ENCODE results near the gene CCDC9. TPM values are rescaled to one million over a fixed set of nuclear protein-coding genes. Genes with fewer than 3 reads are reported as not detected.
A peak's percentile ranks its signal among the peaks of the same experiment; 100 is the strongest.

Gene CCDC9
- total and polyA plus RNA-seq, 2 experiments from 2014 or later = 14.5 to 15.0 TPM

DNA sequence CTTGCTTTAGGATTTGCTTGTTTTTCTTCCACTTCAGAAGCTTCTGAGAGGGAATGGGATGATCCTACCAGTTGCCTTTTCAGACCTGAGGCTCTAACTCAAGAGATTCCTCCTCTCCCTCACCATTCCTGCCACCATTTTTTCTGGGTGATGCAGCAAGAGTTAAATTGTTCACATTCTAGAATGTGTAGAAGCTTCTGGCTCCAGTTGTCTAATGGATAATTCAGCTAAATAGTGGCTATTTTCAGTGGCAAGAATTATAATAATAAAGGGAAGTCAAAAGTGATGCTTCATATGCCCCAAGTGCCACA, 46.2 kb upstream of the CCDC9 start:
- H3K27me3 ChIP-seq (ENCODE audit: insufficient read depth) = no peaks in the 10 kb centered on the region
- H3K79me2 ChIP-seq (replicated peaks; ENCODE audit: insufficient read depth) = no peaks in the 10 kb centered on the region
- H3K4me2 ChIP-seq = no peak overlapping the region
- Mint-ChIP-seq H3K4me3 (no peak overlapping the region), H3K27ac (peak overlapping the region; percentile 98), H3K9me3 (no peaks in the 10 kb centered on the region; the same call in 2 of the 3 replicates), H3K36me3 (ENCODE audit: low read depth) (peaks cover 63% of the 10 kb centered on the region), H3K27me3 (ENCODE audit: insufficient read depth, low read depth, poor library complexity) (peaks cover 14% of the 10 kb centered on the region), H3K4me1 (peaks cover 18% of the 10 kb centered on the region)
- H2AFZ ChIP-seq = no peak overlapping the region
- no peak for TF ChIP-seq POLR2AphosphoS5 (IDR thresholded peaks at IDR 0.05; ENCODE audit: low read depth)
- TF ChIP-seq, protein P1, sequence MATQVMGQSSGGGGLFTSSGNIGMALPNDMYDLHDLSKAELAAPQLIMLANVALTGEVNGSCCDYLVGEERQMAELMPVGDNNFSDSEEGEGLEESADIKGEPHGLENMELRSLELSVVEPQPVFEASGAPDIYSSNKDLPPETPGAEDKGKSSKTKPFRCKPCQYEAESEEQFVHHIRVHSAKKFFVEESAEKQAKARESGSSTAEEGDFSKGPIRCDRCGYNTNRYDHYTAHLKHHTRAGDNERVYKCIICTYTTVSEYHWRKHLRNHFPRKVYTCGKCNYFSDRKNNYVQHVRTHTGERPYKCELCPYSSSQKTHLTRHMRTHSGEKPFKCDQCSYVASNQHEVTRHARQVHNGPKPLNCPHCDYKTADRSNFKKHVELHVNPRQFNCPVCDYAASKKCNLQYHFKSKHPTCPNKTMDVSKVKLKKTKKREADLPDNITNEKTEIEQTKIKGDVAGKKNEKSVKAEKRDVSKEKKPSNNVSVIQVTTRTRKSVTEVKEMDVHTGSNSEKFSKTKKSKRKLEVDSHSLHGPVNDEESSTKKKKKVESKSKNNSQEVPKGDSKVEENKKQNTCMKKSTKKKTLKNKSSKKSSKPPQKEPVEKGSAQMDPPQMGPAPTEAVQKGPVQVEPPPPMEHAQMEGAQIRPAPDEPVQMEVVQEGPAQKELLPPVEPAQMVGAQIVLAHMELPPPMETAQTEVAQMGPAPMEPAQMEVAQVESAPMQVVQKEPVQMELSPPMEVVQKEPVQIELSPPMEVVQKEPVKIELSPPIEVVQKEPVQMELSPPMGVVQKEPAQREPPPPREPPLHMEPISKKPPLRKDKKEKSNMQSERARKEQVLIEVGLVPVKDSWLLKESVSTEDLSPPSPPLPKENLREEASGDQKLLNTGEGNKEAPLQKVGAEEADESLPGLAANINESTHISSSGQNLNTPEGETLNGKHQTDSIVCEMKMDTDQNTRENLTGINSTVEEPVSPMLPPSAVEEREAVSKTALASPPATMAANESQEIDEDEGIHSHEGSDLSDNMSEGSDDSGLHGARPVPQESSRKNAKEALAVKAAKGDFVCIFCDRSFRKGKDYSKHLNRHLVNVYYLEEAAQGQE (IDR thresholded peaks at IDR 0.05; ENCODE audit: unreplicated experiment) = no peak
- no peak for TF ChIP-seq NANOG (IDR thresholded peaks at IDR 0.05; ENCODE audit: borderline replicate concordance)
- TF ChIP-seq, protein P2, sequence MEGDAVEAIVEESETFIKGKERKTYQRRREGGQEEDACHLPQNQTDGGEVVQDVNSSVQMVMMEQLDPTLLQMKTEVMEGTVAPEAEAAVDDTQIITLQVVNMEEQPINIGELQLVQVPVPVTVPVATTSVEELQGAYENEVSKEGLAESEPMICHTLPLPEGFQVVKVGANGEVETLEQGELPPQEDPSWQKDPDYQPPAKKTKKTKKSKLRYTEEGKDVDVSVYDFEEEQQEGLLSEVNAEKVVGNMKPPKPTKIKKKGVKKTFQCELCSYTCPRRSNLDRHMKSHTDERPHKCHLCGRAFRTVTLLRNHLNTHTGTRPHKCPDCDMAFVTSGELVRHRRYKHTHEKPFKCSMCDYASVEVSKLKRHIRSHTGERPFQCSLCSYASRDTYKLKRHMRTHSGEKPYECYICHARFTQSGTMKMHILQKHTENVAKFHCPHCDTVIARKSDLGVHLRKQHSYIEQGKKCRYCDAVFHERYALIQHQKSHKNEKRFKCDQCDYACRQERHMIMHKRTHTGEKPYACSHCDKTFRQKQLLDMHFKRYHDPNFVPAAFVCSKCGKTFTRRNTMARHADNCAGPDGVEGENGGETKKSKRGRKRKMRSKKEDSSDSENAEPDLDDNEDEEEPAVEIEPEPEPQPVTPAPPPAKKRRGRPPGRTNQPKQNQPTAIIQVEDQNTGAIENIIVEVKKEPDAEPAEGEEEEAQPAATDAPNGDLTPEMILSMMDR (conservative IDR thresholded peaks at IDR 0.05; ENCODE audit: low read depth in 2 of 2) = no peak
- TF ChIP-seq, protein P3, sequence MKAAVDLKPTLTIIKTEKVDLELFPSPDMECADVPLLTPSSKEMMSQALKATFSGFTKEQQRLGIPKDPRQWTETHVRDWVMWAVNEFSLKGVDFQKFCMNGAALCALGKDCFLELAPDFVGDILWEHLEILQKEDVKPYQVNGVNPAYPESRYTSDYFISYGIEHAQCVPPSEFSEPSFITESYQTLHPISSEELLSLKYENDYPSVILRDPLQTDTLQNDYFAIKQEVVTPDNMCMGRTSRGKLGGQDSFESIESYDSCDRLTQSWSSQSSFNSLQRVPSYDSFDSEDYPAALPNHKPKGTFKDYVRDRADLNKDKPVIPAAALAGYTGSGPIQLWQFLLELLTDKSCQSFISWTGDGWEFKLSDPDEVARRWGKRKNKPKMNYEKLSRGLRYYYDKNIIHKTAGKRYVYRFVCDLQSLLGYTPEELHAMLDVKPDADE (IDR thresholded peaks at IDR 0.05) = no peak
- no peak for TF ChIP-seq ZNF114 (CRISPR knock-in tag; IDR thresholded peaks at IDR 0.05)
- no peak for TF ChIP-seq EZH2 (IDR thresholded peaks at IDR 0.05; ENCODE audit: low read depth, unreplicated experiment)
- no peak for TF ChIP-seq EZH2phosphoT487 (IDR thresholded peaks at IDR 0.05; ENCODE audit: unreplicated experiment)
- no peak for TF ChIP-seq ZNF331 (CRISPR knock-in tag; IDR thresholded peaks at IDR 0.05; ENCODE audit: low read depth)
- TF ChIP-seq JUNB (IDR thresholded peaks at IDR 0.05; ENCODE audit: unreplicated experiment) = no peak
- no peak for TF ChIP-seq STAT1 (IDR thresholded peaks at IDR 0.05; ENCODE audit: unreplicated experiment)
- TF ChIP-seq CREB1 (CRISPR knock-in tag; IDR thresholded peaks at IDR 0.05; ENCODE audit: low read depth) = no peak
- TF ChIP-seq, protein P4, sequence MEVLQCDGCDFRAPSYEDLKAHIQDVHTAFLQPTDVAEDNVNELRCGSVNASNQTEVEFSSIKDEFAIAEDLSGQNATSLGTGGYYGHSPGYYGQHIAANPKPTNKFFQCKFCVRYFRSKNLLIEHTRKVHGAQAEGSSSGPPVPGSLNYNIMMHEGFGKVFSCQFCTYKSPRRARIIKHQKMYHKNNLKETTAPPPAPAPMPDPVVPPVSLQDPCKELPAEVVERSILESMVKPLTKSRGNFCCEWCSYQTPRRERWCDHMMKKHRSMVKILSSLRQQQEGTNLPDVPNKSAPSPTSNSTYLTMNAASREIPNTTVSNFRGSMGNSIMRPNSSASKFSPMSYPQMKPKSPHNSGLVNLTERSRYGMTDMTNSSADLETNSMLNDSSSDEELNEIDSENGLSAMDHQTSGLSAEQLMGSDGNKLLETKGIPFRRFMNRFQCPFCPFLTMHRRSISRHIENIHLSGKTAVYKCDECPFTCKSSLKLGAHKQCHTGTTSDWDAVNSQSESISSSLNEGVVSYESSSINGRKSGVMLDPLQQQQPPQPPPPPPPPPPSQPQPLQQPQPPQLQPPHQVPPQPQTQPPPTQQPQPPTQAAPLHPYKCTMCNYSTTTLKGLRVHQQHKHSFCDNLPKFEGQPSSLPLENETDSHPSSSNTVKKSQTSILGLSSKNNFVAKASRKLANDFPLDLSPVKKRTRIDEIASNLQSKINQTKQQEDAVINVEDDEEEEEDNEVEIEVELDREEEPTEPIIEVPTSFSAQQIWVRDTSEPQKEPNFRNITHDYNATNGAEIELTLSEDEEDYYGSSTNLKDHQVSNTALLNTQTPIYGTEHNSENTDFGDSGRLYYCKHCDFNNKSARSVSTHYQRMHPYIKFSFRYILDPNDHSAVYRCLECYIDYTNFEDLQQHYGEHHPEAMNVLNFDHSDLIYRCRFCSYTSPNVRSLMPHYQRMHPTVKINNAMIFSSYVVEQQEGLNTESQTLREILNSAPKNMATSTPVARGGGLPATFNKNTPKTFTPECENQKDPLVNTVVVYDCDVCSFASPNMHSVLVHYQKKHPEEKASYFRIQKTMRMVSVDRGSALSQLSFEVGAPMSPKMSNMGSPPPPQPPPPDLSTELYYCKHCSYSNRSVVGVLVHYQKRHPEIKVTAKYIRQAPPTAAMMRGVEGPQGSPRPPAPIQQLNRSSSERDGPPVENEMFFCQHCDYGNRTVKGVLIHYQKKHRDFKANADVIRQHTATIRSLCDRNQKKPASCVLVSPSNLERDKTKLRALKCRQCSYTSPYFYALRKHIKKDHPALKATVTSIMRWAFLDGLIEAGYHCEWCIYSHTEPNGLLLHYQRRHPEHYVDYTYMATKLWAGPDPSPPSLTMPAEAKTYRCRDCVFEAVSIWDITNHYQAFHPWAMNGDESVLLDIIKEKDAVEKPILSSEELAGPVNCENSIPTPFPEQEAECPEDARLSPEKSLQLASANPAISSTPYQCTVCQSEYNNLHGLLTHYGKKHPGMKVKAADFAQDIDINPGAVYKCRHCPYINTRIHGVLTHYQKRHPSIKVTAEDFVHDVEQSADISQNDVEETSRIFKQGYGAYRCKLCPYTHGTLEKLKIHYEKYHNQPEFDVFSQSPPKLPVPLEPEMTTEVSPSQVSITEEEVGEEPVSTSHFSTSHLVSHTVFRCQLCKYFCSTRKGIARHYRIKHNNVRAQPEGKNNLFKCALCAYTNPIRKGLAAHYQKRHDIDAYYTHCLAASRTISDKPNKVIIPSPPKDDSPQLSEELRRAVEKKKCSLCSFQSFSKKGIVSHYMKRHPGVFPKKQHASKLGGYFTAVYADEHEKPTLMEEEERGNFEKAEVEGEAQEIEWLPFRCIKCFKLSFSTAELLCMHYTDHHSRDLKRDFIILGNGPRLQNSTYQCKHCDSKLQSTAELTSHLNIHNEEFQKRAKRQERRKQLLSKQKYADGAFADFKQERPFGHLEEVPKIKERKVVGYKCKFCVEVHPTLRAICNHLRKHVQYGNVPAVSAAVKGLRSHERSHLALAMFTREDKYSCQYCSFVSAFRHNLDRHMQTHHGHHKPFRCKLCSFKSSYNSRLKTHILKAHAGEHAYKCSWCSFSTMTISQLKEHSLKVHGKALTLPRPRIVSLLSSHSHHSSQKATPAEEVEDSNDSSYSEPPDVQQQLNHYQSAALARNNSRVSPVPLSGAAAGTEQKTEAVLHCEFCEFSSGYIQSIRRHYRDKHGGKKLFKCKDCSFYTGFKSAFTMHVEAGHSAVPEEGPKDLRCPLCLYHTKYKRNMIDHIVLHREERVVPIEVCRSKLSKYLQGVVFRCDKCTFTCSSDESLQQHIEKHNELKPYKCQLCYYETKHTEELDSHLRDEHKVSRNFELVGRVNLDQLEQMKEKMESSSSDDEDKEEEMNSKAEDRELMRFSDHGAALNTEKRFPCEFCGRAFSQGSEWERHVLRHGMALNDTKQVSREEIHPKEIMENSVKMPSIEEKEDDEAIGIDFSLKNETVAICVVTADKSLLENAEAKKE (CRISPR knock-in tag; IDR thresholded peaks at IDR 0.05) = no peak
- H3K4me1 ChIP-seq (ENCODE audit: insufficient read depth) = peaks cover 7% of the 10 kb centered on the region
- peaks cover 4% of the 10 kb centered on the region for H4K20me1 ChIP-seq (replicated peaks; ENCODE audit: insufficient read depth)
- ATAC-seq (no peak), DNase-seq (ENCODE audit: low spot score) (no peak)
- H3K36me3 ChIP-seq (ENCODE audit: insufficient read depth) = peaks cover 16% of the 10 kb centered on the region
- H3K27ac ChIP-seq (ENCODE audit: low read depth) = peak overlapping the region; percentile 89
- H3K4me3 ChIP-seq = no peak overlapping the region
- no peaks in the 10 kb centered on the region for H3K9me2 ChIP-seq (ENCODE audit: insufficient read depth)
- H3F3A ChIP-seq (replicated peaks; ENCODE audit: low read depth) = peaks cover 44% of the 10 kb centered on the region

Data from GM23338 (cell line).